WI38 (cell line): ENCODE measurements around the gene PAX4.
A peak's percentile ranks its signal among the peaks of the same experiment; 100 is the strongest.
"Not testable (repeated sequence)": the region's sequence is repeated elsewhere in the genome, so short reads cannot be mapped to it uniquely, and the experiment has no call there.

Experiments used
- H3K4me3 ChIP-seq: 2 replicates; pipeline ENCODE4 v1.5.1; 2011; ENCODE audit warnings: low read depth, mild to moderate bottlenecking, control low read depth, low read length
- CTCF ChIP-seq: IDR thresholded peaks from 2 replicates; pipeline ENCODE4 v1.5.1; 2012; ENCODE audit warnings: low read depth, mild to moderate bottlenecking, control low read depth, low read length

PAX4 gene

GRCh38 chr7:127578036-127578684 is 39.8 kb downstream of the PAX4 start:
- peak; percentile 14 for TF ChIP-seq CTCF
- H3K4me3 ChIP-seq, result no peak overlapping the region

GRCh38 chr7:127571741-127572505 is 46.0 kb downstream of the PAX4 start:
- H3K4me3 ChIP-seq, result no peak overlapping the region
- no peak for TF ChIP-seq CTCF

GRCh38 chr7:127568034-127568433 is 49.9 kb downstream of the PAX4 start:
- not testable (repeated sequence) for H3K4me3 ChIP-seq

GRCh38 chr7:127566242-127566641 is 51.7 kb downstream of the PAX4 start:
- no peak for TF ChIP-seq CTCF
- H3K4me3 ChIP-seq, result no peak overlapping the region
